HepG2 (cell line): ENCODE measurements around the gene MEG3. TPM values are rescaled to one million over a fixed set of nuclear protein-coding genes. Genes with fewer than 3 reads are reported as not detected.

Experiments used
- ATF2 ChIP-seq: sonication (generic); formaldehyde crosslinking; IDR thresholded peaks from 2 replicates; pipeline ENCODE4 v1.4.0; 2020; ENCODE audit warnings: missing genetic modification reagents
- BRF2 ChIP-seq: sonication (generic); formaldehyde crosslinking; IDR thresholded peaks from 2 replicates; pipeline ENCODE4 v1.8.1; 2022; ENCODE audit warnings: mild to moderate bottlenecking, missing genetic modification reagents
- DNMT1 ChIP-seq: sonication (generic); formaldehyde crosslinking; IDR thresholded peaks from 2 replicates; pipeline ENCODE4 v1.5.1; 2020; ENCODE audit warnings: mild to moderate bottlenecking, missing genetic modification reagents
- ELF1 ChIP-seq: sonication (generic); formaldehyde crosslinking; IDR thresholded peaks from 2 replicates; pipeline ENCODE4 v1.4.0; 2020; ENCODE audit warnings: missing genetic modification reagents
- FOXO4 ChIP-seq: sonication (generic); formaldehyde crosslinking; conservative IDR thresholded peaks from 2 replicates; pipeline ENCODE4 v1.8.1; 2023; ENCODE audit warnings: missing genetic modification reagents
- HIC2 ChIP-seq: sonication (generic); formaldehyde crosslinking; IDR thresholded peaks from 2 replicates; pipeline ENCODE4 v1.9.0; 2022; ENCODE audit warnings: low read depth, missing genetic modification reagents
- HMGA1 ChIP-seq: sonication (generic); formaldehyde crosslinking; conservative IDR thresholded peaks from 2 replicates; pipeline ENCODE4 v1.4.0; 2020; ENCODE audit warnings: missing genetic modification reagents
- JUNB ChIP-seq: sonication (generic); formaldehyde crosslinking; IDR thresholded peaks from 2 replicates; pipeline ENCODE4 v1.8.0; 2022; ENCODE audit warnings: missing genetic modification reagents, mild to moderate bottlenecking, borderline replicate concordance
- KLF9 ChIP-seq: IDR thresholded peaks from 2 replicates; pipeline ENCODE4 v1.6.1; 2016; ENCODE audit warnings: low read depth
- MED1 ChIP-seq: sonication (generic); formaldehyde crosslinking; IDR thresholded peaks from 2 replicates; pipeline ENCODE4 v1.4.0; 2020; ENCODE audit warnings: missing genetic modification reagents
- PHF20 ChIP-seq: sonication (generic); formaldehyde crosslinking; IDR thresholded peaks from 2 replicates; pipeline ENCODE4 v1.5.0; 2020; ENCODE audit warnings: mild to moderate bottlenecking, missing genetic modification reagents
- SKI ChIP-seq: fragments of 450-650 bp; IDR thresholded peaks from one replicate; pipeline ENCODE4 v1.6.1; 2018; ENCODE audit warnings: mild to moderate bottlenecking; ENCODE audit not compliant: partially characterized antibody
- SNAPC5 ChIP-seq: sonication (generic); formaldehyde crosslinking; IDR thresholded peaks from 2 replicates; pipeline ENCODE4 v1.8.1; 2023; ENCODE audit warnings: mild to moderate bottlenecking, missing genetic modification reagents, borderline replicate concordance
- SRF ChIP-seq: IDR thresholded peaks from 2 replicates; pipeline ENCODE4 v1.6.1; 2011; ENCODE audit warnings: mild to moderate bottlenecking, low read depth, low read length, moderate library complexity
- SRSF9 ChIP-seq: fragments of 200-400 bp; formaldehyde crosslinking; IDR thresholded peaks from 2 replicates; pipeline ENCODE4 v1.6.1; 2018; ENCODE audit warnings: borderline replicate concordance, mild to moderate bottlenecking, low read depth, low read length; ENCODE audit not compliant: insufficient read depth, poor library complexity, severe bottlenecking
- TARDBP ChIP-seq: sonication (generic); formaldehyde crosslinking; IDR thresholded peaks from 2 replicates; pipeline ENCODE4 v1.8.0; 2022; ENCODE audit warnings: mild to moderate bottlenecking, missing genetic modification reagents
- THAP8 ChIP-seq: sonication (generic); formaldehyde crosslinking; IDR thresholded peaks from 2 replicates; pipeline ENCODE4 v1.5.1; 2020; ENCODE audit warnings: missing genetic modification reagents, mild to moderate bottlenecking, borderline replicate concordance
- ZMYM2 ChIP-seq: sonication (generic); formaldehyde crosslinking; IDR thresholded peaks from 2 replicates; pipeline ENCODE4 v1.8.0; 2022; ENCODE audit warnings: mild to moderate bottlenecking, missing genetic modification reagents
- ZNF264 ChIP-seq: sonication (generic); formaldehyde crosslinking; IDR thresholded peaks from 2 replicates; pipeline ENCODE4 v1.4.0; 2020; ENCODE audit warnings: missing genetic modification reagents
- ZNF30 ChIP-seq: sonication (generic); formaldehyde crosslinking; IDR thresholded peaks from 2 replicates; pipeline ENCODE4 v1.5.0; 2020; ENCODE audit warnings: mild to moderate bottlenecking, missing genetic modification reagents
- ZNF33B ChIP-seq: sonication (generic); formaldehyde crosslinking; IDR thresholded peaks from 2 replicates; pipeline ENCODE4 v1.5.1; 2020; ENCODE audit warnings: mild to moderate bottlenecking, missing genetic modification reagents
- ZNF350 ChIP-seq: sonication (generic); formaldehyde crosslinking; IDR thresholded peaks from 2 replicates; pipeline ENCODE4 v1.4.0; 2020; ENCODE audit warnings: mild to moderate bottlenecking, low read depth, missing genetic modification reagents, borderline replicate concordance
- ZNF672 ChIP-seq: sonication (generic); formaldehyde crosslinking; IDR thresholded peaks from 2 replicates; pipeline ENCODE4 v1.8.1; 2022; ENCODE audit warnings: missing genetic modification reagents
- ZNF703 ChIP-seq: sonication (generic); formaldehyde crosslinking; IDR thresholded peaks from 2 replicates; pipeline ENCODE4 v1.5.1; 2020; ENCODE audit warnings: missing genetic modification reagents, mild to moderate bottlenecking, moderate library complexity, borderline replicate concordance
- polyA plus RNA-seq, 8 experiments: library from polyadenylated mRNA; depleted of rRNA in 3 of 8; stranded (reverse) in 7 of 8; unstranded in 1 of 8; fragments of >200 nt; fragmentation: Illumina TruSeq in 4 of 8; extraction: Trizol in 4 of 8; gene quantifications; 2 replicates each; pipeline versions ENCODE4 v1.2.1 to v1.2.3, GENCODE V29; 2011 to 2016; ENCODE audit warnings: low read depth in 4 of 8, missing spikeins in 1 of 8, mixed read lengths in 1 of 8; ENCODE audit not compliant: insufficient read depth in 1 of 8
- total RNA-seq, 5 experiments: library from RNA; depleted of rRNA; stranded (reverse); fragments of >200 nt; fragmentation: Illumina TruSeq; extraction: Trizol; gene quantifications; 2 replicates each; pipeline ENCODE4 v1.2.3, GENCODE V29; 2016; ENCODE audit warnings: low read depth in 1 of 5

Gene MEG3
- total and polyA plus RNA-seq, 2 of the 13 experiments (the other 11 are each of a cell fraction or from before 2014, with no cell fraction given), result 0.17 TPM; not detected in 1

- no peak for TF ChIP-seq FOXO4 (CRISPR knock-in tag)
- no peak; the same call in 1 of the 2 replicates for TF ChIP-seq ZNF350 (CRISPR knock-in tag)
- no peak for TF ChIP-seq ZNF30 (CRISPR knock-in tag)
- TF ChIP-seq PHF20 (CRISPR knock-in tag), result no peak
- TF ChIP-seq KLF9, result no peak
- no peak for TF ChIP-seq ZNF264 (CRISPR knock-in tag)
- TF ChIP-seq ELF1 (CRISPR knock-in tag), result peak; percentile 82
- no peak for TF ChIP-seq DNMT1 (CRISPR knock-in tag)
- no peak for TF ChIP-seq SRF
- TF ChIP-seq SNAPC5 (CRISPR knock-in tag), result no peak
- no peak for TF ChIP-seq JUNB (CRISPR knock-in tag)
- no peak for TF ChIP-seq HMGA1 (CRISPR knock-in tag)
- no peak for TF ChIP-seq SRSF9
- TF ChIP-seq THAP8, result no peak
- no peak for TF ChIP-seq SKI
- TF ChIP-seq HIC2 (CRISPR knock-in tag), result 0 out of 2 replicates have a peak, but pooled peaks have one; percentile 80
- no peak for TF ChIP-seq ZNF33B (CRISPR knock-in tag)
- no peak for TF ChIP-seq ZNF672
- TF ChIP-seq TARDBP, result peak; percentile 40
- TF ChIP-seq ZMYM2 (CRISPR knock-in tag), result no peak
- TF ChIP-seq MED1 (CRISPR knock-in tag), result peak; percentile 96
- peak; percentile 62; the same call in 1 of the 2 replicates for TF ChIP-seq ATF2 (CRISPR knock-in tag)
- peak; percentile 68; the same call in 1 of the 2 replicates for TF ChIP-seq ZNF703
- no peak for TF ChIP-seq BRF2 (CRISPR knock-in tag)
Measured at GRCh38 chr14:100815478-100816285, 10.2 kb upstream of the MEG3 start (continued).
